Regular cardiac myocyte (primary cell): Measurements from ENCODE around the gene DMBT1. TPM values are rescaled to one million over a fixed set of nuclear protein-coding genes. Genes with fewer than 3 reads are reported as not detected.

Source experiments
- total RNA-seq: library from RNA; depleted of rRNA; stranded (reverse); fragments of >200 nt; gene quantifications from 2 replicates; pipeline ENCODE4 v1.2.3, GENCODE V29; 2014

Gene DMBT1
- under 0.01 TPM in 2 replicates for total RNA-seq

DNA sequence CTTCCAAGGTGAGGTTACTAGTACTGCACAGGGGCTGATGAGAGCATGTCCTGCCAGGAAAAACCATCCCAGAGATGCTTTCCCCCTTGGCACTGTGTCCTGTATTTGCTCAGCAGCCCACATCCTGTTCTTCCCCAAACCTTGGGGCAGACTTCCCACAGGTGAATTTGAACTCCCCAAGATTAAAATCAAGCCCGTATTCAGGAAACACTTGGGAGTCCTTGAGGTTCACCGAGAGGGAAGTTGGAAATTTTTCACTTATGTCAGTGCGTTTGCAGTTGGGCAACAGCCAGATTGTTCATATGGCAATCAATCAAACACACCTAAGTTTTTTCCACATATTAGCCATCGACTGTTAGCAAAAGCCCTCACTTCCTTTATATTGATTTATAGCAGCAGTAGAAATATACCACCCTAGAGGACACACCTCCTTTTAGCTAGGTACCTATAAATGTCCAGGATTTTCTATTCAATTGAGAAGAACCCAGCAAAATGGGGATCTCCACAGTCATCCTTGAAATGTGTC is at the start of gene DMBT1:
TSS of gene DMBT1 (plus strand) at position 476 of the 526 bp plus-strand sequence. CDS start at position 493, 17 bp downstream.

Other genes with a start within 250 kb of the DMBT1 start
- 22.4 and 30.4 TPM in 2 replicates for gene PLEKHA1, start 186.0 kb upstream of the DMBT1 start, total RNA-seq
- not detected in 2 replicates for gene ARMS2, start 106.1 kb upstream of the DMBT1 start, total RNA-seq
- 82.4 and 232 TPM in 2 replicates for gene HTRA1, start 99.2 kb upstream of the DMBT1 start, total RNA-seq
- not detected in 2 replicates for gene C10orf120, start 139.1 kb downstream of the DMBT1 start, total RNA-seq